Retina (tissue), 1 donor: Measurements from ENCODE around the gene ANKRD34A.

Experiments used
- DNase-seq: peaks from one replicate; pipeline ENCODE4 v3.0.0-alpha.2; 2016

The ANKRD34A gene

DNA sequence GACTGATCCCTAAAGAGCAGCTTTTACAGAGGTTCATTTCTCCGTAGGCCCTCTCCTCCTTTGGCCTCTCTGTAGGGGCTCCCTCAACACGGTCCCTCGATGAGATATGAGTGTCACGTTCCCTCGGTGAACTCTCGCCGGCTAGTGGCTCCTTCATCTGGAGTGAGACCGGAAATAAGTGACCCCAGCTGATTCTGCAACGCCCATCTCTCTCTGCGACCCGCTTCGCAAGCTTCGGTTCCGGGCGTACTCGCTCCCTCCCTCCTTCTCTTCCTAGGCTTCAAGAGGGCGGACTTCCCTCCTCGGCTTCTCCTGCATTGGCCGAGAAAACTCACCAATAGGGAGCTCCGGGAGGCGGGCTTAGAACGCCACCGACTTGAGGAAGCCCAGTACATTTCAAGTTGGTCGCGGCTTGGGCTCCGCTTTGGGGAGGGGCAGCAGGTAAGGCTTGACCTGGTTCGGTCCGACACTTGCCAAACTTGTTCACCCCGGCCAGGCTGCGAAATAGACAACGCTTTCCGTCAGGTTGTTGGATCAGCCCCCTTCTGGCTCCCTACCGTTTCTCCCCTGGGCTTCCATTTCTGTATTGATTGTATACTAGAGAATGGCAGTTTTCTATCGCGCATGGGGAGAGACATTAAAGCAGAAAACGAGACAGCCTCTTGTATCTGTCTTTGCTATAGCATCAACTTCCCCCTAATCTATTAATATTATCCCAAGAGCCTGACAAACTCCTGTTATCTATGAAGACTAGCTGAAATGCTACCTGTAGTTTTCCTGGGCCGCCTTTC lies at the start of gene ANKRD34A, which contains the start of gene POLR3GL:
Gene ANKRD34A, minus strand, starts transcription at position 248 of the 791 bp plus-strand sequence. CDS start 2,816 bp downstream, outside the sequence.
Gene POLR3GL, plus strand, starts transcription at position 363 of the 791 bp plus-strand sequence. CDS start 10,176 bp downstream, outside the sequence.
- peak; percentile 96 for DNase-seq

DNA sequence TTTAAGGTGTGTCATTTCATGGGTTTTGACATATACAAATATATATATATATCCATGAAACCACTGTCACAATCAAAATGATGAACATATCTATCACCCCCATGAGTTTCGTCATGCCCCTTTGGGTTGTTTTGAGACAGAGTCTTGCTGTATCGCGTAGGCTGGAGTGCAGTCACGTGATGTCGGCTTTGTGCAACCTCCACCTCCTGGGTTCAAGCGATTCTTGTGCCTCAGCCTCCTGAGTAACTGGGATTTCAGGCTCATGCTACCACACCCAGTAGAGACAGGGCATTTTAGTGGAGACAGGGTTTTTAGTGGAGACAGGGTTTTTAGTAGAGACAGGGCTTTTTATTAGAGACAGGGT lies 49.2 kb upstream of the ANKRD34A start:
- no peak for DNase-seq

DNA sequence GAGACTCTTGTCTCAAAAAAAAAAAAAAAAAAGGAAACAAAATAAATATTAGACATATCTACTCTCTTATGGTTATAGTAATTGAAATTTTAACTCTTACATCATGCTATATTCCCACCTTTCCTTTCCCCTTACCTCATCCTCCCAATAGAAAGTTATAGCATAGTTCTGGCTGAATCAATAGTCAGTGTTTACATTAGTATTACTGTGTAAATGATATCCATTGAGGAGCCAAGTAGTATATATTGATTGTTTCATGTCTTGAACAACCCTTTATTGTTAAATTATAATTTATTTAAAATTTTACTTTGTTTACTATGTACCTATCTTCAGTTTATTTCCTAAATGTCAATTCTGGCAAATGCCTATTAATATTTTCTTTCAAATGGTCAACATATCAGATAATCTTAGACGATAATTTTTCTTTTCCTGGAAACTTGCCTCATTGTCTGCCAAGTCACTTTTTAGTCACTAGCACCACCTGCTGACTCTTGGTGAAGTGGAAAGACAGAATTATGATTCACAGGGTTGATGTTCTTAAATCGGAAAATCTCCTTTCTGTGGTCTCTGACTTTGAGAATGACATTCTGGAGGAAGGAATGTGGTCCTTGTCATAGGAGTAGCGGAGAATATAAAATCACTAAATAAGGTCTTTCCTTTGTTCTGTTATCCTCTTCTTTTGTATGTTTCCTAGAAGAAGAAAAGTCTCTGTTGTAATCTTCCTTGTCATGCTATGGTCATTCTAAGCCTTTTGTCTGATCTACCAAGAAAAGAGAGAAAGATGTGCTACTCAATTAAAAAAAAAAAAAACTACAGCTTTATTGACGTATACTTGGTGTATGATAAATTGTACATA lies 48.6 kb upstream of the ANKRD34A start:
- DNase-seq = no peak

DNA sequence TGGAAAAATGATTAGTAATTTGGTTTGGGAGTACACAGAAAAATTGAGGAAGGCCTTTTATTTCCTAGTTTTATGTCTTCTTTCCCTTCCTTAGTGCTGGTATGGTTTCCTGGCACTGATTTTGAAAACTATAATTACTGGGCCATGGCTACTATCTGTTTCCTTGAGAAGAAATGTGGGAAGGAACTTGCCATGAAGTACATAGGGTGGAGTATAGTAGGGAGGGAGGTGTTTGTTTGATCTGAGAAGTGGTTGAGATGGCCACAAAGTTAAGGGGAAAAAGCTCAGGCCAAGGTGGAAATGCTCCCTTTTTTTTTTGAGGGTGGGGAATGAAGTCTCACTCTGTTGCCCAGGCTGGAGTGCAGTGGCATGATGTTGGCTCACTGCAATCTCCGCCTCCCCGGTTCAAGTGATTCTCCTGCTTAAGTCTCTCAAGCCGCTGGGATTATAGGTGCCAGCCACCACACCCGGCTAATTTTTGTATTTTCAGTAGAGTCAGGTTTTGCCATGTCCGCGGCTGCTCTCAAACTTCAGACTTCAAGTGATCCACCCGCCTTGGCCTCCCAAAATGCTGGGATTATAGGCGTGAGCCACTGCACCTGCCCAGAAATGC lies 45.9 kb upstream of the ANKRD34A start:
- no peak for DNase-seq

DNA sequence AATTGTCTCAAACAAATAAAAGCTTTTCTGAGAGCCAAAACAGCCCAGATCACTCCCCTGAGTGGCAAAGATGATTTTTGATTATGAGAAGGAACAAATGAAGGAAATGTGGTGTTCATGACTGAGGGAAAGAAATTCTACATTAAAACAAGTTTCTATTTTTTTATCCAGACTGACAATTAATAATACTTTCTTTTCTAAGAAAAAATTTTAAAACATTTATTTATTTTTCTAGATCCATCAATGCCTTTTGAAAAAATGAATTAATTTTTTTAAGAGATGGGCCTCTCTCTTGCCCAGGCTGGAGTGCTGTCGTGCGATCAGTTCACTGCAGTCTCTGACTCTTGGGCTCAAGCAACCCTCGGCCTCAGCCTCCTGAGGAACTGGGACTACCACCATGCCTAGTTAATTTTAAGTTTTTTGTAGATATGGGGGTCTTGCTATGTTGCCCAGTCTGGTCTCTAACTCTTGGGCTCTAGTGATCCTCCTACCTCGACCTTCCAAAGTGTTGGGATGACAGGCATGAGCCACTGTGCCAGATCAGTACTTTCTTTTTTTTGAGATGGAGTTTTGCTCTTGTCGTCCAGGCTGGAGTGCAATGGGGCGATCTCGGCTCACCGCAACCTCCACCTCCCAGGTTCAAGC lies 43.2 kb upstream of the ANKRD34A start:
- DNase-seq = no peak

DNA sequence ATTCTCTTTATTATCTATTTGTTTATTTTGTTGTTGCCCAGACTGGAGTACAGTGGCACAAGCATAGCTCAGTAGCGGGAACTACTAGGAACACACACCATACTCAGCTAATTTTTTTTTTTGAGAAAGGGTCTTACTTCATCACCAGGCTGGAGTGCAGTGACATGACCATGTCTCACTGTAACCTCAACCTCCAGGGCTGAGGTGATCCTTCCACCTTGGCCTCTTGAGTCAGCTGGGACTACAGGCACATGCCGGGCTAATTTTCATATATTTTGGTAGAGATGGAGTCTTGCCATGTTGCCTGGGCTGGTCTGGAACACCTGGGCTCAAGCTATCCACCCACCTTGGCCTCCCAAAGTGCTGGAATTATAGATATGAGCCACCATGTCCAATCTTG lies 37.3 kb upstream of the ANKRD34A start:
- DNase-seq = no peak

DNA sequence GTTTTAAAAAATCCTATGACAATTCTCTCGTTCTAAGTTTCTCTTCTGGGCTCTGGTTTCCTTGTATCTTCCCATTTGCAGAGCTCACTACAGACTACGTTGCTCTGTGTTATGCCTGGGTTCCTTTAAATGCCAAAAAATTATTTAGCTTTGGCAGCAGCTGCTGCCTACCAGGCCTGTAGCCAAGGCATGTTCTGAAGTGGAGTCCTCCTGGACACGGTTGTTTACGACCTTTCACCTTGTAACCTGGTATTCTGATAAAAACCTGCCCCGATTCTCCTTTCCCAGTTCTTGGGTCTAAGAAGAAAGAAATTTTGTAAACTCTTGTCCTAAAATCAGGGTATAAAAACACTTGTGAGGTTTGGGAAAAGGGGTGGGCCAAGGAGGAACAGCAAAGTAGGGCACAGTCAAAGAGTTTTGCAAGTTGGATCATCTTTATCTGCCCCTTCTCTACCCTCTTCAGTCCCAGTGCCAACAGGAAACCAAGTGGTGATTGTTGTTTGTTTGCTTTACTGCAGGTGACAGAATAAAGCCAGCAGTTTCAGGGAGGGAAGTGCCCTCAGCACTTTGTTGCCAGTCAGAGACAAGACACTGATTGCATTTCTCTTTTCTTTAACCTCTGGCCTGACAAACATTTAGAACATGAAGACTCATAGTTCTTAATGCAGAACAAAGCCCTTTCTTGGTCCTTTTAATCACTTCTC lies 35.1 kb upstream of the ANKRD34A start:
- no peak for DNase-seq

DNA sequence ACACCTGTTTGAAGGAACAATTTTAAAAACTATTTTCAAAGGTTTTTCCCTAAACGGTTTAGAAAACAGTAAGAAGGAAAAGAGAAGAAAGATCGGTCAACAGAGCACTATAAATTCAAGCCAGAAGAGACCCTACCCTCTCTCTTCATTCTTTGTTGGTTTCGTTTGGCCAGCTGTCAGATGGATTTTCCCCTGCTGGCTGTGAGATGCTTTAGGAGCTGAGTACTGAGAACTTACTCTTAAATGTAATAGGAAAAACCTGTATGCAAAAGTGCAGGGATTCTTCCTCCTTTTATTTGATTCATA lies 33.3 kb upstream of the ANKRD34A start:
- DNase-seq = no peak

DNA sequence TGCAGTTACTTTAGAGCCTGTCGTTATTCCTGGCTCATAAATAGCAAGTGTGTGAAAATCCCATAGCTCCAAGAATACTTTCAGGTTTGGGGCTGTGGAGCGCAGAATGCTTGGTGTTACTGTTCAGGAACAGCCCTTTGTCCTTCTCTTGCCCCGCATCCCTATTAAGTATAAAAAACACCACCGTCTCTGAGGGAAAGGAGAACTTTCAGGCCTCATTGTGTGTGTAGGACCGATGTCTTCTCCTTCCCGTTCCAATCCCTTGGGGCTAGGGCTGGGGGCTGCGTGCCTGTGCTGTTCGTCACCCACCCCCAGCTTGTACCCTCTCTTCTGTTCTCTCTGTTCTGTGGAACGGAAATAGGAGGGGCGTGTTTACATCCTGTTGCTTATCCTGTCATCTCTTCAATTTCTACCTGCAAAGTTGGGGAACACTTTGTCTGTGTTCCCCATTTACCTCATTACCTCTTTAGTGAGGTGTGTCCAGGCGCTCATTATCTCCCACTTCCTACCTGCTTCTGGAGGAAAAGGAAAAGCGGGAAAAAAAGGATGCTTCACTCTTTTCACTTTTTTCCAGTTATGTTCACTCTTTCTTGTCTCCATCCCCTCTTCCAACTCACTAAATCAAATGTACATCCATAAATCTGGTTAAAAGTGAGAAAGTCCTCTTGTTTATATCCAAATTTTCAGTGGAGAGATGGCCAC lies 32.8 kb upstream of the ANKRD34A start:
- no peak for DNase-seq

DNA sequence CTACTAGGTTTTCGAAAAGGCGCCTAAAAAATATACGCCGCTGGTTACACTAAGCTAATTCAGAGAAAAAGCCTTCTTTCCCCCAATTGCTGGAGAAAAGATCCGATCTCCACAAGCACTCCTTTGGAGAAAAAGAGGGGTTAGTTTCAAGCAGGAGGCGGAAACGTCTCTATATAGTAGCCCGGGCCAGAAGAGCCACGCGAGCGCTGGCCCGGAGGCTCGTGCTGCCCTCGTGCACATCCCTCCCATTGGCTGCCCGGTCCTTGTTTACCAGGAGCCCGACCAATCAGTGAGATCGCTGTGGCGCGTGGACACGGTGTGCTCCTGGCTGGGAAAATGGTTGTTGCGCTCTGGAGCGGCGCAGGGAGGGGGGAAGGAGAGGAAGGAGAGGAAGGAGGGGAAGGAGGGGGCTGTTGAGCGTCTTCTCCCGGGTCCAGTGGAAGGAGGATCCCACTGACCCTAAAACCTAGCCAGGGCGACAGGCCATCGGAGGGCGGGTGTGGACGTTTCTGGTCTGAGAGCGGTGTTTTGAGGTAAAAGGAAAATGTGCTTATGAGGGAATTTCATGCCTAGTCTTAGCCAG lies 32.1 kb upstream of the ANKRD34A start, which contains the start of gene TXNIP:
Gene TXNIP, minus strand, starts transcription at position 147 of the 583 bp plus-strand sequence. CDS start 313 bp downstream, outside the sequence.
- DNase-seq = peak; percentile 92

DNA sequence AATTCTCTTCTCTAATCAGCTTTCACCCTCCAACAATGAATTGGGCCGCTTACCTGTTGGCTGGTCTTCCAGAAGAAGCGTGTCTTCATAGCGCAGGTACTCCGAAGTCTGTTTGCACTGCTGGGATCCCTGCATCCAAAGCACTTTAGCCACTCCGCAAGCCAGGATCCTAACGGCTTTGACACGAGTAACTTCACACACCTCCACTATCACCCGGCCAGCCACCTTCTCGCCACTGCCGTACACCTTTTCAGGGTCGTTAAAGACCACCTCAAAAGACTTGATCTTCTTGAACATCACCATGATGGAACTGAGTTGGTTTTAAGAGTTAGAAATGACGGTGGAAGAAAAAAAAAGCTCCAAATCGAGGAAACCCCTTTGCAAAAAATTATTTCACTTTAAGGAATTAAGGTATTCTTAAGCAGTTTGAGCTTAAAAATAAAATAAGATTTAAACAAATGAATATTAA lies 31.6 kb upstream of the ANKRD34A start:
- DNase-seq = no peak

DNA sequence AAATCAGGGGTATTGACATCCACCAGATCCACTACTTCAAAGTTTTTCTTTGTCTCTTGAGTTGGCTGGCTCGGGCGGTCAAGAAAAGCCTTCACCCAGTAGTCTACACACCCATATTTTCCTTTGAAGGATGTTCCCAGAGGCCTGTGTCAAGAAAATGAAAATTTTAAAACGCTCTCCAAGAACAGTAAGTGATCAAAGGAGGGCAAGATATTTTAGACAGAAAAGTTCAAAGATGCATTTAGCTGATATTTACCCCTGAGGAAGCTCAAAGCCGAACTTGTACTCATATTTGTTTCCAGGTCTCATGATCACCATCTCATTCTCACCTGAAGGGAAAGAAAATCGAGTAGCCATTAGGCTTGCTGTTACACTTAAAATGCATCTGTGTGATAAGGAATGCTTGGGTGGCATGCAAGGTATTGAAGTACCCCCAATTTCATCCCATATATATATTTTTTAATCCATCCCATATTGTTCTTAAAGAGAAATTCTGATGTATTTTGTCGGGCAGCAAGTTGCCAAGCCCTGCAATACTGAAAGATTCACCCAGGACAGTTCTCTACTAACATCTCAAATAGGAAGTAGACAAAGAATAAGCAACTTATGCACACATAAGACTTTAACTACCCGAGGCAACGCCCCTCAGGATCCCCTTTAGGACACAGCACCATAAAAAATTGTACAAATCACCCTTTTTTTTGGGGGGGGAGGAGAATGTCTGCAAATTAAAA lies 30.9 kb upstream of the ANKRD34A start:
- DNase-seq = no peak

DNA sequence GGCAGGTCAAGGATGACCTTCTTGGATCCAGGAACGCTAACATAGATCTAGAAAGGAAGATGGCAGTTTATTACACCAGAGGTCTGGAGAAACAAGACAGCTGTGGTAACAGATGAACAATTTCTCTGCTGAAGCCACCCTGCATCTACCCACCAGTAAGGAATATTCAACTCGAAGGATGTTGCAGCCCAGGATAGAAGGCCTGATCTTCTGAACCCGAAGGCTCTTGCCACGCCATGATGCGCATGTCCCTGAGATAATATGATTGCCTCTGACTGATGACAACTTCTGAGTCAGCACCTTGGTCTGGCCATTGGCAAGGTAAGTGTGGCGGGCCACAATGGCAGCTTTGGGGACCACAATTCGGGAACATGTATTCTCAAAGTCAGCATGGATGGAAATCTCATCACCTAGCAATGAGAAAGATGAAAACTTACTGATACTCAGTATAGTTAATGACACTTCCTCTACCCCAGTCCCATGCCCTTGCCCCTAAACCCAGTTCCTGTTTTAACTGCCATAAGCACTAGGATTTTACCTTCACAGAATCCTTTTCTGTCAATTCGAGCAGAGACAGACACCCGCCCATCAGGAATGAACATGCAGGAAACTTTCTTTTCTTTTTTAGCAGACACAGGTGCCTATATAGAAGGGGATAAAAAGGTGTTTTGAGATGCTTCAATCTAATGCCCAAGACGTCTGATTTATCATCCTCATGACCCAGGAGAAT lies 30.2 kb upstream of the ANKRD34A start:
- DNase-seq = no peak

DNA sequence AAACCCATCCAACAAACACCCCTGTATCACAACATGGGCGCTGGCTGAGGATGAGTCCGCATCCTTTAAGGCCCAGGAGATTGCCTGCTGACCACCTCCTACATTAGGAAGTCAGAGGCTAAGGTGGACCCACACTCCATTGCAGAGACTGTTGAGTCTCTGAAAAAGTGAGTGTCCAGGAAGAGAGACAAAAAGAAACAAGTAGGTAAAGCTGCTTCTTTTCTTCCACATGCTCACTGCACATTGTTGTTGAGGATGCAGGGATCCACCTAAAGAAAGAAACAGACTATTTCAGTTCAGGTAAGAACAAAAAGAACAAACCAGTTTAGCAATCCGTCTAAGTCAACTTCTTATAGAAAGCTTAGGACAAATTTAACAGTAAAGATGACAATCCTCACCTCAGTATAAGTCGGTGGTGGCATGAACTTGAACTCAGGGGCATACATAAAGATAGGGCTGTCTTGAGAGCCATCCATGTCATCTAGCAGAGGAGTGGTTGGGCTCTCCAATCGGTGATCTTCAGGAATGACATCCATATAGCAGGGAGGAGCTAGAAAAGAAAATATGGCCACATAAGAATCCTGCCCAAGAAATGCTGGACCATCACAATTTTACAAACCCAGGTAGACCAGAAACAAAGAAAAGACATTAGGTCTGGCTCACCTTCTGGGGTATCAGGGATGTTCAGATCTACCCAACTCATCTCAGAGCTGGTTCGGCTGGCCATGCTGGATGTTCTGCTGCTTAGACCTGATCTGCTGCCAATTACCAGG lies 29.4 kb upstream of the ANKRD34A start:
- DNase-seq = no peak

DNA sequence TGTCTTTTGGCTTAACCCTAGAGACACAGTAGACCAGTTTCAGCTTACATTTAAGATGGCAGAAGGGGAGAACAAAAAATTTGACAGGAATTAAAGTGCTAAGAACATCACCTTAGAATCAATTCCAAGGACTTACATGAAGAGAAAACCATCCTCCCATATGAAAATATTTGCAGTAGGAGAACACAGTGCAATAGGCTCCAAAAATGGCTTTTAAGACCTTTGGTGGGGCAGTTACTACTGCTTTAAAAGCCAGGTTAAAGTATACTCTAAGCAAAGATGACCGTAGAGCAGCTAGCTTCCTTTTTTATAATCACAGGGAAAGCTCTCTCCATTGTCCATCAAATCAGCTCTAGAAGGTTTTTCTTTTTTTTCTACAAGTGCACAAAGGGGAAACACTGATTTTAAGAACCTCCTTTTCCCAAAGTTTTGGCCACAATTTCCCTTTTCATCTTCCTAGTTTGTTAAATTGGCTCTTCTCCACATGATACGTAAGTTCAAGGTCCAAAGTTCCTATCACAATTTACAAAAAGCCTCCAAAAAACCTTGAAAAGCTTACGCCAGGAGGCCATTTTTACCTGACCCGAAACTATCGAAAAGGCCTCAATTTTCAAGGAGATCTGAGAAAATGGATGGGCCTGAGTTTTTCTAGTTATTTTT lies 28.7 kb upstream of the ANKRD34A start:
- no peak for DNase-seq

DNA sequence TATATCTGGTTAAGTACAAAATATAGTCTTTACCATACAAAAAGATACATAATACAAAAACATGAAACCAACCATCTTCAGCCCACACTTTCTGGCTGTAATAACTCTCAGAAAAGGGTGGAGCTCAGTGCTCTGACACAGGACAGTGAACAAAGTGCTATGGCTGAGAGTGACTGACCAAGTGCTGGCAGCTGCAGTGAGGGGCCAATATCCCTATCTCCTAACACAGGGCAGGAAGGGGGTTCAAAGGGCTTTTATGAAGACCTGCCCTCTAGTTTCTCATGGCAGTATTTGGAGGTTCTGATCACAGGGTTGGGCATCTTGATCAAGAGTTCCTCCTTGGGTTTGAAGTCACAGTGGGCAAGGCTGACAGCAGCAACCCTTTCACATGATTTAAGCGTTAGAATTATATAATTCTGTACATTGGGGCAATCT lies 28.1 kb upstream of the ANKRD34A start:
- no peak for DNase-seq

DNA sequence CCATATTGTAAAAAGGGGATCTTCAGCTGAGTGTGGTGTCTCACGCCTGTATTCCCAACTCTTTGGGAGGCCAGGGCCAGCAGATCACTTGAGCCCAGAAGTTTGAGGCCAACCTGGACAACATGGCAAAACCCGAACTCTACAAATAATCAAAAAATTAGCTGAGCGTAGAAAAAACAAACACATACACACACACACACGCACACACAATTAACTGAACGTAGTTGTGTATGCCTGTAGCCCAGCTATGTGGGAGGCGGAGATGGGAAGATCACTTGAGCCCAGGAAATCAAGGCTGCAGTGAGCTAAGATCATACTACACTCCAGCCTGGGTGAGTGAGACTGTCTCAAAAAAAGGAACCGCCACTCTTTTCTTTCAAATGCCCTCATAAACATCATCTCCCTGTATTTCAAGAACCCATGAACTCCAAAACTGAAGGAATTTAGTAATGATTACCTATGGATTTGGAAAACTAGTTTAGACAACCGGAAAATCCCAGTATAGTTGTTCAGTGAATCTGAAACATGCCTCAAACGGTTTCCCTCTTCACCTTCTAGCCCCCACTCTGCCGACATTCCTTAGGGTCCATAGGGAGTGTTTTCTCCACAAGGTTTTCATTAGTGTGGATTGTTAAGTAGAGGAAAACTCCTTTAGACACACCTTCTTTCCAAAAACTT lies 27.5 kb upstream of the ANKRD34A start:
- peak; percentile 26 for DNase-seq
